Transverse colon (tissue), 4 donors: ENCODE data around the gene UQCR11.

Experiments
- POLR2AphosphoS5 ChIP-seq, 3 donors: sonication (generic); formaldehyde crosslinking; IDR thresholded peaks; one replicate each; pipeline ENCODE4 v1.6.1; 2016; ENCODE audit warnings: antibody characterized with exemption in 3 of 3
- TF ChIP-seq, protein P1 (sequence below), 5 experiments: fragments of 200-600 bp in 3 of 5; fragments of 450-650 bp in 2 of 5; sonication (generic) in 3 of 5; IDR thresholded peaks; 1 replicate in 2 of 5; 2 replicates in 3 of 5; pipeline ENCODE4 v1.5.1; 2016 to 2017; ENCODE audit warnings: antibody characterized with exemption in 5 of 5, inconsistent platforms in 3 of 5, mild to moderate bottlenecking in 2 of 5, moderate library complexity in 1 of 5

DNA sequence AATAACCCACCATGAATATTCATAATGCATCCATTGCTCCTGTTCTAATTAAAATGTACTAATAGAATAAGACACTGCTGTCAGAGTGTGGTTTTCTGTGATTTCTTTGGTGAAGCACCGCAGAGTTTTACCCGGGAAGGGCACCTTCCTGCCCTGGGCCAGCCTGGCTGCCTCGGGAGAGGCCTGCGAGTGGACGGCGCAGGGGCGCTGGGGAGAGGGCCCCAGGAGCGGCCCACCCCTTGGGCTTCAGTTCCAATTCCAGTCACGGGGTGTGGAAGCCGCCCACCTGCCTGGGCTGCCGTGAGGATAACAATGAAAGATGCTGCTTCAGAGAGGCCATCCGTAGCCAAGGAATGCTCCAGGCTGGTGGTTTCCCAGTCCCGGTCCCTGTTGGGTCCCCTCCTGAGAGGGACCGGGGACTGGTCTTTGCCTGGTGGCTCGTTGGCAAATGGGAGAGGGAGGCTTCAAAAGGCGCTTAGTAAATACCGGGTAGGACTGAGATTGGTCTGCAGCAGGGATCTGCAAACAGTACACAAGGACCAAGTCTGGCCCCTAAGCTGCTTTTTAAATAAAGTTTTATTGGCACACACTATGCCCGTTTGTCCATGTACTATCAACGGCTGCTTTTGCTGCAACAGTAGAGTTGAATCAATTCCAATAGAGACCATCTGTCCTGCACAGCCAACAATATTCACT lies 29.1 kb upstream of the UQCR11 start:
- TF ChIP-seq, protein P1, sequence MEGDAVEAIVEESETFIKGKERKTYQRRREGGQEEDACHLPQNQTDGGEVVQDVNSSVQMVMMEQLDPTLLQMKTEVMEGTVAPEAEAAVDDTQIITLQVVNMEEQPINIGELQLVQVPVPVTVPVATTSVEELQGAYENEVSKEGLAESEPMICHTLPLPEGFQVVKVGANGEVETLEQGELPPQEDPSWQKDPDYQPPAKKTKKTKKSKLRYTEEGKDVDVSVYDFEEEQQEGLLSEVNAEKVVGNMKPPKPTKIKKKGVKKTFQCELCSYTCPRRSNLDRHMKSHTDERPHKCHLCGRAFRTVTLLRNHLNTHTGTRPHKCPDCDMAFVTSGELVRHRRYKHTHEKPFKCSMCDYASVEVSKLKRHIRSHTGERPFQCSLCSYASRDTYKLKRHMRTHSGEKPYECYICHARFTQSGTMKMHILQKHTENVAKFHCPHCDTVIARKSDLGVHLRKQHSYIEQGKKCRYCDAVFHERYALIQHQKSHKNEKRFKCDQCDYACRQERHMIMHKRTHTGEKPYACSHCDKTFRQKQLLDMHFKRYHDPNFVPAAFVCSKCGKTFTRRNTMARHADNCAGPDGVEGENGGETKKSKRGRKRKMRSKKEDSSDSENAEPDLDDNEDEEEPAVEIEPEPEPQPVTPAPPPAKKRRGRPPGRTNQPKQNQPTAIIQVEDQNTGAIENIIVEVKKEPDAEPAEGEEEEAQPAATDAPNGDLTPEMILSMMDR (IDR thresholded peaks at IDR 0.05): no peak
- TF ChIP-seq POLR2AphosphoS5 (IDR thresholded peaks at IDR 0.05): no peak
